ENCODE results near the gene TSHZ2.
A peak's percentile ranks its signal among the peaks of the same experiment; 100 is the strongest.

Gene TSHZ2

DNA sequence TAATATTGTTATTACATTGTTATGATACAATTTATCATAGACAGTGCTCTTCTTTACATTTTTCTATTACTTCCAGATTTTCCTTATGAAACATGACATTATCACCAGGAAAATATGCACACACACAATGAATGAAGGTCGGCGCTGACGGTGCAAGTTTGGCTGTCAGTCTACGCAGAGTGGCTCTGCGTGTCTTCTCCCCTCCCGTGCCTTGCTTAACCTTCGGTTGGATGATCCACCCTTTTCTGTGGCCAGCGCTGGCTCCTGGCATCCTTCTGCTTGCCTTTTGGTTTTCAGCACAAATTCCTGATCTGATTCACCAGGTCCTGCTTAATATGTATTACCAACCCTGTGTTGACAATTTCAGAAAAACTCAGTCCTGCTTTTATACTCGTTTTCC is 157.4 kb downstream of the TSHZ2 start:
- DNase-seq (ENCODE audit: low read depth), result no peak

DNA sequence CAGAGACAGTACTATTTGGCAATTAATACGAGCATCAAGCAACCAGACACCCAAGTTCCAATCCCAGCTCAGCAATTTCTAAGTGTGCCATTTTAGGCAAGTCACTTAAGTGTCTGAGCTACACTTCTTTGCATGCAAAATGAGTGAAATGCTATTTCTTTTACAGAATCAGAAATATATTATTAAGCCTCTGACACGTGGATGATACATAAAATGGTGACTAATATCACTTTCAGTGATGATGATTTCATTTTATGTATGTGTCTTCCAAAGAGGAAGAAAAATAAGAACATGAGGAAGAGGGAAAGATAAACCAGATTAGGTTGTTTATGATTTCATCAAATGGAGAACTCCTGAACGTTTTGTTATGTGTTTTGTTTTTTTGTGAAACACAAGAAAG is 158.6 kb downstream of the TSHZ2 start:
- DNase-seq (ENCODE audit: low read depth), result no peak

DNA sequence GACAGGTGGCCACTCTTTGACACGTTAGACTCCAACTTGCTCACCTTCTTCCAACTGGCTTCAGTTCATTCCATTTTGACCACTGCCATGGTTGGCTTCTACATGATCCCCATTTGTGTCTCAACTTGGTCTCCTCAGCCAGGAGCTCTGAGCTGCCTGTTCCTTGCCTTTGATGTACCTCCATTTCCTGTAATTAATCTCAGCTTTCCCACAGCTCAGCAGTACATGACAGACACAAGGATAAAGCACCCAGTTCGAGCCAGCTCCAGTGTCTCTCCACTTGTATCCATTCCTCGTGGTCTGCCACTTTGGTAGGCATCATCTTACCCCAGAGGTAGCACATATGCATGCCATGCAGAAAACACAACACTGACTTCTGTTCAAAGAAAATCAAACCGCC is 161.0 kb downstream of the TSHZ2 start:
- DNase-seq (ENCODE audit: low read depth), result no peak

DNA sequence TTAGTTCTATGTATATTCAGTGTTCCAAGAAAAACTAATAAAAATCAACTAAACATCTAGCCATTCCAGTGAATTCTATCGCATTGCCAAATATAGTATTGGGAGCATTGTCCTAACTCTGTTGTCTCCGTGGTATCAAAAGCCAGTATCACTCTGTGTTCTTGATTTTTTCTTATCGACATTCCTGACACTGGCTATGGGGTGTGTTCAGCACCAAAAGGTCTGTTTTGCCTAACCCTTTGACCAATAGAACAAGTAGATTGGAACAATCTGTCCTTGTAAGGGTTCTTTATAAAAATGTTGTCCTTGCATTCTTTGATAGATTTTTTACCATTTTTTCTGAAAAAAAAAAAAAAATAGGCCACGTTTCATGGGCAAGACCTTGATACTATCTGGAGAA is 161.5 kb downstream of the TSHZ2 start:
- DNase-seq (ENCODE audit: low read depth), result no peak

DNA sequence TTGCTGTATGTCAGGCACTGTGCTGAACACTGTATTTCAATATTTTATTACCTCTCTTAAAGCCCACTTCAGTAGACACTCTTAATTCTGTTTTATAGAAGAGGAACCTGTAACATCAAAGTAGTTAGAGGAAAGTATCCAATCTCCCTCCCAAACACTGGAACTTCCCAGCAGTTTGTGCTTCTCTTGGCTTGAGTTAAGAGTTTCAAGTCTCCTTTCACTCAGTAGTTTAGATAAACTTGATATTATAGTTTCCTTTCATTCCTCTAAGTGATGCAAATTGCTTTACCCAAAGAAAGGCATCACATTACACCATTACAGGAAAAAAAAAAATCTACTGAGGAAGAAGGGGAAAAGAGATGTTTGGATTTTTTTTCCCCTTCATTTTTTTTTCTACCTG is 164.3 kb downstream of the TSHZ2 start:
- no peak for DNase-seq (ENCODE audit: low read depth)

DNA sequence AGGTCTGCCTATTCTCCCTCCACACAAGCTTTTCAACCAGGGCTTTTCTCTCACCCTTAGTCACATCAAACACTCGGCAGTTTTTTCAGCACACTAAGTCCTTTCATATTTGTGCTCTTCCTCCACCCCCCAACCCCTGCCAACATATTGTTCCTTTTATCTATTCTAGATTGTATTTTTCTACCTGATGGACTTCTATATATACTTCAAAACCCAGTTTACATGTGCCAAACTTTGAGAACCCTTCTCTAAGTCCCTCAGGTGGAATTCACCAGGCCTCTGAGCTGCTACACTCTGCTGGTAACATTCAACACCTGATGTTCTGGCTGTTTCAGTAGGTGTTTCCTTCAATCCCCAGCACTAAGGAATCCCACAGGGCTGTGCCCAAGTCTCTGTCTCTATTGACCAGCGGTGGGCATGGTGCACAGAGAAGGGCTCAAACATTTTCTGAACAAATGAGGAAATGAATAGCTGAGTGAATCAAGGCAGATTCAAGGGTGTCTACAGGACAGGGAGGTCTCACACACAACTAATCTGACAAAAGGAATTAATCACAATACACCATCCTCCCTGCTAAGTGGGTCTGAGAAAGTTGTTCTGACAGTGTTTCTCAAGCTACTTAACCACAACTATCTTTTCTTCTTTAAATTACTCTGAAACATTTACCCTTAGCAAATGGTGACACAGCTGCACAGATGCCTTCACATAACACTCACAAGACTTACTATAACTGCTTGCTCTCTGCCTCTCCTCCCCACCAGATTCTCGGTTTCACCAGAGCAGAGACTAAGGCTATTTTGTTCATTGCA is 166.5 kb downstream of the TSHZ2 start:
- no peak for DNase-seq (ENCODE audit: low read depth)

DNA sequence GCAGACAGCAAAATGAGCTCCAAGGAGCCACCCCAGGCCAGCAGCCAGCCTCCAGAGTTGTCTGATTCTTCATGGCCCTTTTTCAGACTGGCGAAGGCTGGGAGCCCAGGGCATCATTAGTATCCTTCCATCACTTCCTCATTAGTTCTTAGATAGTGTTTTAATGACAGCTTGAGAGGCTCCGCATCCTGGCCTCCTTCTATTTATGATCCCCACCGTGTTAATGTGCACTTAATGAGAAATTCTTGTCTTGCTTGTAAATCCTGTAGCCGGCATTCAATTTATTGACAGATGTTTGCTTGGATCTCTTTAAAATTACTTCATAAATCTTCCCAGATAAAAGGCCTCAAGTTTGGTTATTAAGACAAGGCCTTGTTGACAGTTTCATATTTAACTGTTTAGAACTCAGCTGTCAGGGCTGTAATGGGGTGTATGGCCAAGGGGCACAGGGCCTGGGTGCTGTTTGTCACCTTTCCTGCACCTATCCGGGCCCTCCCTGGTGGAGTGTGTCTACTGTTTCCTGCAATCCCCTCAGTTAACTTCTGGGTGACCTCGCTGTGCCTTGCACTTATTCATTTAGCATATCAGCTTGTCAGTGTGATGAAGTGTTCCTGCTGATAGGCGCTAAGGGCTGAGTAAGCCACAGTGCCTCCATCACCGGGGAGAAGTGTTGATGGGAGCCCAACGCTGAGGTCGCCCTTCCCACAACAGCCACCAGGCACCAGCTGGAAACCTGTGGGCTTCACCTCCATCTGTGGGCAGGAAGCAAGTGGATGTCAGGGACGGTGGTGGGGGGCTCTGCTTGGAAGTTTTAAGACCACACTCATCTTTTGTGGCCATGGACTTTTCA is 169.3 kb downstream of the TSHZ2 start:
- no peak for DNase-seq (ENCODE audit: low read depth)

DNA sequence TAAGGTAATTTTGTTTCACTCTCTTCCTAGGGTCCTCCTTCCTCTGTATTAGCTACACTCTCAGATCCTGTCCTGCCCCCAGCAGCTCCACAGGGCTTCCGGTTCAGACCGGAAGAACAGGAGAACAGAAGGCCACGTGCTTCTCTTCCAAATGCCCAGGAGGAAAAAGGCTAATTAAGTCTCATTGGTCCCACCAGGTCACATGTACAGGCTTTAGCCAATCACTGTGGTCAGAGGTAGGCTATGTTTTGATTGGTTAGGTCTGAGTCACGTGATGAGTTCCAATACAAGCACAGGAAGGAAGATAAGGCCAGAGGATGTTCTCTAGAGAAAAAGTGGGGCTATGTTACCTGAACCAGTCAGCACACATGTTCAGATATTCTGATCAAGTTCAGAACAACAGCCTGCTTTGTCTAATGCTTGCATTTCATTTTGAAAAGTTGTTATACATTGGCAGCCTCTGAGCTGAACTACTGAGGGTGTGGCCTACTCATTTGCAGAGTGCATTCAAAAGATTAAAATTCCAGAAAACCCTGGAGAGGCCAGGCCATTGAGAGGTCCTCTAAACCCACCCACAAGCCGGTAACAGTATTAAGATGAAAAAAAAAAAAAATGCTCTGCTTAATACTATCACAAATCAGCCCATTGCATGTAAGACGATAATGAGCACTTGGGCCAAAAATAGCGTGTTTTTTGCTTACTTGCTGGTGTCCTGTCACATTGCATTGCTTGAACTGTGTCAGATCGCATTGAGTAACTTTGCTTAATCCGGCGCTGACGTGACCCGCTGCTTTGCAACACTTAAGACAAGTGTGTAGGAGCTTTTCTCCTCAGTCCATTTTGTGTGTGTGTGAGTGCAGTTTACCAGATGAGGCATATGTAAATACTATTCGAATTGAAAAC is 170.3 kb downstream of the TSHZ2 start:
- no peak for DNase-seq (ENCODE audit: low read depth)

DNA sequence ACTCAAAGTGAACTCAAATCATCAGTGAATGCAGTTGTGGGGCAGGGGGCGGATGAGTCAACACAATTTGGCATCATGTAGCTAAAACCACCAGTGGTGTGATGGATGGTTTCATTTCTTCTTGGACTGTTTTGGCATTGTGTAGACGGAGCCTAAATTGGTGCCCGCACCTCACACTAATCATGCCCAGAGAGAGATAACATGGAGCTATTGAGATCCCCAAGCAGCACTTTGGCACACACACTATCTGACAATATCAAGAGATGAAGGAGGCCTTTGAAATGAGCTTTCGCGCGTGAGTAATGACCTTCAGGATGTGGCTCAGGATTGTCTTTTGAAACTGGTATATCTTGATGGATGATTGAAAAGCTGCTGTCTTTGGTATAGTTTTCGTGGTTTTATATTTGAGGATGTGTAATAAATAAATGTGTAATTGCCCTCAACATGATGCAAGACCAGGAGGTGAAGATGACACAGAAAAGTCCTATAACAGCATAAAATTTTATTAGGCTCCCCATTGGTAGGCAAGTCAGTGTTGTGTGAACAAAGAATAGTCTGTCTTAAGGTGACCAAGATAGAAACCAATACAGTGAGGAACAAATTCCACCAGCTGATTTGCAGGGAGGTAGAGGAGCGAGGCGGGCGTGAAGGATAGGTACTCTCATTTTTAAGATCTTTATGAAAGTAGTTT is 174.2 kb downstream of the TSHZ2 start:
- no peak for DNase-seq (ENCODE audit: low read depth)

DNA sequence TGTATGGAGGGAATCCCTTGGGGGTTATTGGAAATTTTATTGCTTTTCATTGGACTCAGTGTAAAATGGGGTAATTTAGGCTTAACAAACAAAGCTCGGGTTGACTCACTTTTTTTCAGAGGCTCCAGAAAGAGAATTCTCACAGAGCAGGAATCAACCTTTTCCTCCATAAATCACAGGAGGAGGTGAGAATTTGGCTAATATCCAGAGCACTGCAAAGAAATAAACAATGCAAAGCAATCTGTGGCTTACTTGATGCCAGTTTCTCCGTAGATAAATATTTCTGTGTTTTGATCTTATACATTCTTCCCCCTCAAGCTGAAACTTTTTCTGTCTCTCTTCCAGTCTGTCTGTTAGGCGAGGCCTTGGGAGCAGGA is 176.6 kb downstream of the TSHZ2 start:
- no peak for DNase-seq (ENCODE audit: low read depth)

DNA sequence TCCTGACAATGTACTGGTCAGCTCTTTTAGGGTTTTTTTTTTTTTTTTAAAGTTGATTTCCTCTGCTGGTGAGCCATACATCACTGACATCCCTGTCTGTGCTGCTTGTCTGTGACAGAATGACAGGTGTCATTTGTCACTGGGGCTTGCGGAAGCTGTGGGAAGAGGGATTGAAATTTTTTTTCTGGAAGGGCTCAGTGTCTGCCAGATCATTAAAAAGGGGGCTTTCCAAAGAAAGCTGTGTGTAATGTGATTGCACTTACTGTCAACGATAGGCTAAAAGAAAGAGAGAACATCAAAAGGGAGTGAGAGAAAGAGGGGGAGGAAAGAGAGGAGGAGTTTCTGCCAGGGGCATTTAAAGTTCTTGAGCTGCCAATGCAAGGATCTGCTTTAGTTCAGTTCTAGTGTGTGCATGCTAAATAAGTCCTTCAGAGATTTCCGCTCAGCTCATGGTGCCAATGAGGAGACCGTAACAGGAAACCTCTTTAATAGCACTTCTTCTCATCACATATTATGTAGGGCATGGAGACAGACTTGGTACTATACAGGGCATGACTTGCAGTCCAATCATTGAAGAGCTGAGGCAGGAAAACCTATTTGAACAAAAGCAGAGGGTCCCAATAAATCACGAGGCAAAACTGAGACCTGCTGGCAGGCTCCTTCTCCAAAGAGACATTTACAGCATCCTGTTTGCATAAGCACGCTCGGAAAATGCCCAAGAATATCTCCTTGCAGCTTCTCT is 177.2 kb downstream of the TSHZ2 start:
- DNase-seq (ENCODE audit: low read depth), result no peak

DNA sequence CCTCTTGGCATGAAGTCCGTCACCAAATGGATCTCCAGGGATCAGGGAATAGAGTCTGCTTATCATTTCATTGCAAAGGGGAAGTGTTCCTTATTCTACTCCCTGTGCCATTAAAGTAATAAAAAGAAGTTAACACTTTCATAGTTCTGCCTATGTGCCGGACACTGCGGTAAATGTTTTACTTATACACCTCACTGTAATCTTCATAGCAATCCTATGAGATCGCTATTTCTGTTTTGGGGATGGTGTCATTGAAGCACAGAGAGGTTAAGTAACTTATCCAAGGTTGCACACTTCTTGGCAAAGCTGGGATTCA is 177.7 kb downstream of the TSHZ2 start:
- no peak for DNase-seq (ENCODE audit: low read depth)

DNA sequence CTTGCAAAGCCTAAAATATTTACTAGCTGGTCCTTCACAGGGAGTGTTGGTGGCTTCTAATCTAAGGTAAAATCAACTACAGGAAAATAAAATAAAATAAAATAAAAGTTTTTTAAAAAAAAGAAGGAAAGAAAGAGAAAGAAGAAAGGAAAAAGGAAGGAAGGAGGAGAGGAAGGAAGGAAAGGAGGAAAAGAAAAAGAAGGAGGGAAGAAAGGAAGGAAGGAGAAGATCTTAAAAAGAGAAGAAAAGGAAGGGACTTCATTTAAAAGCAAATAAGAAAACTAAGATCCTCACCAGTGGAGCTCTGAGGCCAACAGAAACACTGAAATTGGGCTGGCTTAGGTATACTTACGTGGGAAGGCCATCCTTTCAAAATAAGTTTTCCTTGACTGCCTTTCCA is 178.4 kb downstream of the TSHZ2 start:
- no peak for DNase-seq (ENCODE audit: low read depth)

DNA sequence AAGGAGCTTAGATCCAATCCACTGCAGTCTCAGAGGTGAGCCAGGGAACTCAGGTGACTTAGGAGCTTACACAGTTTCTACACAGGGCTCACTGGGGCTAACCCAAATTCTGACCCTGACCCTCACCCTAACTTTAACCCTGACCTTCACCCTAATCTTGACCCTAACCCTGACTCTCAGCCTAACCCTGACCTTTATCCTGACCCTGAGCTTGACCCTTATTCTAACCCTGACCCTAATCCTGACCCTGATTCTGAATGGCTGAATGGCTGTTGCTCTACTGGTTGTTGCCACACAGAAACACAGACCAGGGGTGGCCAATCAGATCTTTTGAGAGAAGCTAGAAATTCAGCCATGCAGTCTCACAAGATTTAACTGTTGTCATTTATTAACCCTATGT is 180.1 kb downstream of the TSHZ2 start:
- DNase-seq (ENCODE audit: low read depth), result no peak

DNA sequence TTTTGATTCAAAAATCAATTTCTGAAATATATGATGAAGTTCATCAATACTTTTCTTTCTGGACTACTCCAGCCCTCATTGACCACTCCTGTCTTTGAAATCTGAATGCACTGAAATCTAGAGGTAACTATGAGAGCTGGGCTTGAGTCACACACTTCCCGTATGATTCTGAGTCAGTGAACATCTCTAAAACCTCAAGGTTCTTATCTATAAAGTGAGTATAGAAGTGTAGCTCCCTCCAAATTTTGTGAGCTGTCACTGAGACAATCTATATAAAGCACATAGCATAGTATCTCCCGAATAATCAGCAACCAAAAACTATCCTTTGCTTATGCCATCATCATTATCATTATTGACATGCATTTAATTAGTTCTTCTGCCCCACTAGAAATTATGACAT is 182.4 kb downstream of the TSHZ2 start:
- no peak for DNase-seq (ENCODE audit: low read depth)

DNA sequence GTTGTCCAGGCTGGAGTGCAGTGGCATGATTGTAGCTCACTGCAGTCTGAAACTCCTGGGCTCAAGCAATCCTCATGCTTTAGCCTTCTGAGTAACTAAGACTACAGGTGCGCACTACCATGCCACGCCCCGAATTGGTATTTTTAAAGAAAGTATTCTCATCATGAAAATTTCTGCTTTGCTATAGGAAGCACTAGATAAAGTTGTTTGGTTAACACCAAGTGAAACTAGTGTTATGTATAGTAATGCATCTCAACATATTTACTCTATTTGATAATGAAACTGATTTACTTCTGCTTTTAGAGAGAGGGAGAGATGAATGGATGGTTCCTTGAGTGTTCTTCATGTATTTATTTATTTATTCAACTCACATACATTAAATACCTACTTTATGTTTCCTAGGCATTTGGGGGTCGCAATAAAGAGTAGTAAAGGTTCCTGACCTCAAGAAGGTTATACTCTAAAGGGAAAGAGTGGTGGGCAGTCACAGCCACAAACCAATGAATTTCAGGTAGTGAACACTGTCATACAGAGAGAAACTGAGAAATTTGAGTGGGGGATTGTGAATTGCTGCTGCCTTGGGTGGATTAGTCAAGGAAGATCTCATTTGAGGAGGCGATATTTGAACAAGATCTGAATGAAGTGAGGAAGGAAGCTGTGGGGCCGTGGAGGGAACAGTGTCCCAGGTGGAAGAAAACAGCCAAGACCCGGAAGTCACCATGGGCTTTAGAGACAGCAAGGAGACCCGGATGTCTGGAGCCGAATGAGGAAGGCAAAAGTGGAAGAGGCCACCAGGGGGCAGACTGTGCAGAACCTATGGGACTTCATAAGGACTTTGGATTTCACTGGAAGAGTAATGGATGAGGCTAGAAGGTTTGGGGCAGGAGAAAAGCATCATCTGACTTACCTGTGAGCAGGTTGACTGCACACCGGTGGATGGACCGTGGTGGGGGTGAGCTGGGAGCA is 185.6 kb downstream of the TSHZ2 start:
- DNase-seq (ENCODE audit: low read depth), result peak; percentile 6

DNA sequence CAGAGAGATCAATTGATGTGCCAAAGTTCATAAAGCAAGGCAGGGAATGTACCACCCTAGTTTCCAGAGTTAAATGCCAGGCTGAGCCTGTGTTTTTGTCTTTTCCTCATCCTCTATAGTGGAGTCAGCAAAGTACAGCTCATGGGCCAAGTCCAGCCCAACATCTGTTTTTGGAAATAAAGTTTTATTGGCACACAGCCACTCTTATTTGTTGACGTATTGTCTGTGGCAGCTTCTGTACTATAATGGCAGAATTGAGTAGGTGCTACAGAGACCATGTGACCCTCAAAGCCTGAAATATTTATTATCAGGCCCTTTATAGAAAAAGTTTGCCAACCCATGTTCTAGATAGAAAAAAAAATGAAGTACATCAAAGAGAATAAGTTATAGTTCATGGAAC is 187.0 kb downstream of the TSHZ2 start:
- DNase-seq (ENCODE audit: low read depth), result no peak

DNA sequence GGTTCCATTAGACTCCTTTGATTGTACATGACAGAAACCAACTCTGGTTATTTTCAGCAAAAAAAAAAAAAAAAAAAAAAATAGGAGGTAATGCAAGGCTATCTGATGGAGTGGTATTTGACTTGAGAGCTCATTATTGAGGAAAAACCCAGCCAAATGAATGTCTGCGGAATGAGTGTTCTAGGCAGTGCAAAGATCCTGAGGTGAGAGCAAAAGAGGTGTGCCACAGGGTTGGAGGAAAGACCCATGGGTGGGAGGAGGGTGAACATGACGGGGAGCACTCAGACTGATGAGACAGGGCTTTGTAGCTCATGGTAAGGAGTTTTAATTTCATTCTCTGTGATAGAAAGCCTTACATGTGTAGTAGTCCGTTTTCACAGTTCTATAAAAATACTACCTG is 188.9 kb downstream of the TSHZ2 start:
- DNase-seq (ENCODE audit: low read depth), result no peak

DNA sequence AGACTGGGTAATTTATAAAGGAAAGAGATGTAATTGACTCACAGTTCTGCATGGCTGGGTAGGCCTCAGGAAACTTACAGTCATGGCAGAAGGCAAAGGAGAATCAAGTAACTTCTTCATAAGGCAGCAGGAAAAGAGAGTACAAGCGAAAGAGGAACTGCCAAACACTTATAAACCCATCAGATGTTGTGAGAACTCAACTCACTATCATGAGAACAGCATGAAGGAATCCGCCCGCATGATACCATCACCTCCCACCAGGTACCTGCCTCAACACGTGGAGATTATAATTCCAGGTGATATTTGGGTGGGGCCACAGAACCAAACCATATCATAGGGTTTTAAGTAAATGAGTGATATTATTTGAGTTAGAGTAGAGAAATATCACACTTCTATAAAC is 189.3 kb downstream of the TSHZ2 start:
- no peak for DNase-seq (ENCODE audit: low read depth)

DNA sequence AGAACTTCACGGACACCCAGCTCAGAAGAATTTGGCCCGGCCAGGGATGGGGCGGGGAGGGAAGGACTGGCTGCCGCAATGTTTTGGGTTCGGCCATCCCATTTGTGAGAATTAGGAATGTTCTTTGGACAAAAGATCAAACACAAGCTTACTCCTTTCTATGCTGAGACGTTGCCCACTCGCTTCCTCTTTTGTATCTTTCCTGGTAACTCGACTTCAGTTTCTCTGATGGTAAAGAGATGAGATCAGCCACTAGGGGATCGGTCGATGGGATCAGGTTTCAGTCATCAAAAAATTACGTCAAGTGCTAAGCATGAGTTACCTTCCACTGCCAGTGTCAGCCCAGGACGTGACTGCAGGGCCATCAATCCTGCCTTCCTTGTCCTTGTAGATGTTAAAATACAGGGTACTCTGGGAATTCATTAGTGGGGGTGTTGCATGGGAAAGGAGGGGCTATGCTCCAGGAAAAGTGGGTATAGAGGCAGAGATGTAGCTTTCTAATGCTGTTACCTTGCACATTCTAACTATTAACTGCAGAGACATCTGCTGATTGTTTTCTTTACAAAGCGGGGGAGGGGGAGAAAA is 190.2 kb downstream of the TSHZ2 start:
- no peak for DNase-seq (ENCODE audit: low read depth)
